CD4-positive, alpha-beta T cell treated with Interleukin-1 beta for 1 hour (primary cell): Measurements from ENCODE around the gene SLC38A1.
"Not testable (repeated sequence)": the region's sequence is repeated elsewhere in the genome, so short reads cannot be mapped to it uniquely, and the experiment has no call there.

Source experiments
- DNase-seq, 2 donors: peaks; one replicate each; pipeline ENCODE4 v3.0.0-alpha.2; 2020 to 2022

Gene SLC38A1

GRCh38 chr12:46263140-46264016 is 5.5 kb downstream of the SLC38A1 start:
- DNase-seq, result no peak

- no peak for DNase-seq
Measured at GRCh38 chr12:46261646-46262045, 7.2 kb downstream of the SLC38A1 start.

- no peak for DNase-seq
Measured at GRCh38 chr12:46260913-46261476, 7.8 kb downstream of the SLC38A1 start.

GRCh38 chr12:46260124-46260912 is 8.5 kb downstream of the SLC38A1 start:
- DNase-seq, result no peak

GRCh38 chr12:46259713-46260112 is 9.1 kb downstream of the SLC38A1 start:
- DNase-seq, result no peak

GRCh38 chr12:46259071-46259470 is 9.8 kb downstream of the SLC38A1 start:
- no peak for DNase-seq

- DNase-seq, result no peak
Measured at GRCh38 chr12:46258129-46258528, 10.7 kb downstream of the SLC38A1 start.

GRCh38 chr12:46256942-46257341 is 11.9 kb downstream of the SLC38A1 start:
- DNase-seq, result no peak

GRCh38 chr12:46253544-46254162 is 15.2 kb downstream of the SLC38A1 start:
- no peak for DNase-seq

- DNase-seq, result not testable (repeated sequence)
Measured at GRCh38 chr12:46251994-46252393, 16.8 kb downstream of the SLC38A1 start.

GRCh38 chr12:46249960-46250359 is 18.9 kb downstream of the SLC38A1 start:
- not testable (repeated sequence) for DNase-seq

- DNase-seq, result peak in 1 of 2 donors; percentile 25
Measured at GRCh38 chr12:46246021-46246700, 22.7 kb downstream of the SLC38A1 start.

- no peak for DNase-seq
Measured at GRCh38 chr12:46244997-46245396, 23.8 kb downstream of the SLC38A1 start.

GRCh38 chr12:46244273-46244915 is 24.4 kb downstream of the SLC38A1 start:
- no peak for DNase-seq

- no peak for DNase-seq
Measured at GRCh38 chr12:46242569-46242968, 26.3 kb downstream of the SLC38A1 start.

- DNase-seq, result no peak
Measured at GRCh38 chr12:46240436-46240835, 28.4 kb downstream of the SLC38A1 start.

GRCh38 chr12:46238821-46239220 is 30.0 kb downstream of the SLC38A1 start:
- DNase-seq, result no peak

GRCh38 chr12:46237371-46238045 is 31.3 kb downstream of the SLC38A1 start:
- peak in 1 of 2 donors; percentile 22 for DNase-seq

GRCh38 chr12:46234000-46234399 is 34.8 kb downstream of the SLC38A1 start:
- DNase-seq, result no peak

- no peak for DNase-seq
Measured at GRCh38 chr12:46233423-46233822, 35.4 kb downstream of the SLC38A1 start.

GRCh38 chr12:46230983-46231382 is 37.9 kb downstream of the SLC38A1 start:
- no peak for DNase-seq
